Esophagus squamous epithelium (tissue), 4 donors: Measurements from ENCODE around the gene TEKT2.

Source experiments
- CTCF ChIP-seq, 6 experiments: fragments of 450-650 bp in 4 of 6; fragments of 200-600 bp in 2 of 6; sonication (generic) in 2 of 6; IDR thresholded peaks; one replicate each; pipeline ENCODE4 v1.5.1; 2016 to 2019; ENCODE audit warnings: antibody characterized with exemption in 6 of 6, mild to moderate bottlenecking in 4 of 6, moderate library complexity in 4 of 6
- POLR2A ChIP-seq, 4 donors: fragments of 450-650 bp; IDR thresholded peaks; one replicate each; pipeline ENCODE4 v1.6.1; 2017; ENCODE audit warnings: antibody characterized with exemption in 4 of 4, mild to moderate bottlenecking in 4 of 4, moderate library complexity in 3 of 4

DNA sequence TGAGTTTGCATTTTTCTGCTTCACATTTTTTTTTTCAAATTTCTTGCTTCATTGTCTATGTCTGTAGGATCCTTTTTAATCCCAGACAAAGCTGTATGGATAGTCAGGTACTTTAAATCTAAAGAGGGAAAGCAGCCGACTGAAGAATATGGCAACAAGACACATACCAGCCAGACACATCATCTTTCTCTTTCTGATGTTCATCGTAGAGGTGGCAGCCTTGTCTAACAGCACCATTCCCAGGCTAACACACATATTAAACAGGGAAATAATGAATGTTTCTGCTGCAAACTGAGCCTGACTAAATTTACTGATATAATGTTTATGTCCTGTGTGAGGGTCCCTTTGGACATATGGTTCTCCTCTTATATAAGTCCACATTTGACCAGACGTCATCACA lies 3.7 kb upstream of the TEKT2 start:
- TF ChIP-seq CTCF (IDR thresholded peaks at IDR 0.05) (no peak), POLR2A (IDR thresholded peaks at IDR 0.05) (no peak)
